RWPE2 (cell line): Measurements from ENCODE around the gene F9.

Experiments
- ATAC-seq: fragments of 200-7000 bp; cut with Tn5 transposase; 3 replicates; pipeline ENCODE4 v1.9.1; 2021; ENCODE audit warnings: low read depth
- DNase-seq: peaks from one replicate; pipeline ENCODE4 v3.0.0-alpha.2; 2020; ENCODE audit warnings: low spot score
- H3K27ac ChIP-seq: fragments of 450-650 bp; 2 replicates; pipeline ENCODE4 v1.5.1; 2017; ENCODE audit warnings: mild to moderate bottlenecking; ENCODE audit not compliant: poor library complexity, severe bottlenecking
- H3K27me3 ChIP-seq: fragments of 250-450 bp; sonication (Bioruptor Pico); 2 replicates; pipeline ENCODE4 v1.5.1; 2021; ENCODE audit warnings: mild to moderate bottlenecking, moderate library complexity; ENCODE audit not compliant: insufficient read depth, poor library complexity, severe bottlenecking
- H3K36me3 ChIP-seq: fragments of 250-450 bp; sonication (Bioruptor Pico); 2 replicates; pipeline ENCODE4 v1.5.1; 2020; ENCODE audit warnings: low read depth, mild to moderate bottlenecking, moderate library complexity
- H3K4me1 ChIP-seq: fragments of 250-450 bp; sonication (Bioruptor Pico); 2 replicates; pipeline ENCODE4 v1.5.1; 2021; ENCODE audit warnings: mild to moderate bottlenecking, moderate library complexity; ENCODE audit not compliant: insufficient read depth, poor library complexity, severe bottlenecking
- H3K4me3 ChIP-seq: fragments of 250-450 bp; sonication (Bioruptor Pico); 2 replicates; pipeline ENCODE4 v1.5.1; 2021; ENCODE audit warnings: mild to moderate bottlenecking, moderate library complexity; ENCODE audit not compliant: severe bottlenecking
- H3K9me3 ChIP-seq: fragments of 250-450 bp; sonication (Bioruptor Pico); 2 replicates; pipeline ENCODE4 v1.5.1; 2021; ENCODE audit warnings: mild to moderate bottlenecking, moderate library complexity; ENCODE audit not compliant: severe bottlenecking
- TF ChIP-seq, protein P1 (sequence below): fragments of 450-650 bp; IDR thresholded peaks from one replicate; pipeline ENCODE4 v1.5.1; 2017; ENCODE audit warnings: mild to moderate bottlenecking, moderate library complexity; ENCODE audit not compliant: poor library complexity, severe bottlenecking

The F9 gene

DNA sequence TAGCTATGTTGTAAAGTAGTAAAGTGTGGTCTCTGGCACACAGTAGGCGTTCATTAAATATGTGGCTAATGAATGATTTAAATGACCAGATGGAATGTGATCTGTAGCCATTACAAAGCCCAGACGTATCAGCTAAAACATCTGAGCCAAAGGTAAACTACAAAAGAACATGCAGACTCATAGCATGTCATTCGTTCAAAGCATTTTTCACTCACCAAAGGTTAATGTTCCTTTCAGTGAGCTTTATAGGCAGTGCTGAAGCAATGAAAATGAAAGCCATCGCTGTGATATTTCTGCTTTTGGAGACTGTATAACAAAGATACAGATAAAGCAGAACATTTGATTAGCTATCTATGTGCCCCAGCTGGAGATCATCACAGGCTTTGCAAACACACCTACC, 50.5 kb downstream of the F9 start:
- Histone ChIP-seq H3K9me3 (no peaks in the 10 kb centered on the region), H3K27ac (no peak overlapping the region), H3K4me1 (no peaks in the 10 kb centered on the region), H3K4me3 (no peak overlapping the region), H3K36me3 (no peaks in the 10 kb centered on the region), H3K27me3 (no peaks in the 10 kb centered on the region)
- DNase-seq (no peak), ATAC-seq (no peak)
- TF ChIP-seq, protein P1, sequence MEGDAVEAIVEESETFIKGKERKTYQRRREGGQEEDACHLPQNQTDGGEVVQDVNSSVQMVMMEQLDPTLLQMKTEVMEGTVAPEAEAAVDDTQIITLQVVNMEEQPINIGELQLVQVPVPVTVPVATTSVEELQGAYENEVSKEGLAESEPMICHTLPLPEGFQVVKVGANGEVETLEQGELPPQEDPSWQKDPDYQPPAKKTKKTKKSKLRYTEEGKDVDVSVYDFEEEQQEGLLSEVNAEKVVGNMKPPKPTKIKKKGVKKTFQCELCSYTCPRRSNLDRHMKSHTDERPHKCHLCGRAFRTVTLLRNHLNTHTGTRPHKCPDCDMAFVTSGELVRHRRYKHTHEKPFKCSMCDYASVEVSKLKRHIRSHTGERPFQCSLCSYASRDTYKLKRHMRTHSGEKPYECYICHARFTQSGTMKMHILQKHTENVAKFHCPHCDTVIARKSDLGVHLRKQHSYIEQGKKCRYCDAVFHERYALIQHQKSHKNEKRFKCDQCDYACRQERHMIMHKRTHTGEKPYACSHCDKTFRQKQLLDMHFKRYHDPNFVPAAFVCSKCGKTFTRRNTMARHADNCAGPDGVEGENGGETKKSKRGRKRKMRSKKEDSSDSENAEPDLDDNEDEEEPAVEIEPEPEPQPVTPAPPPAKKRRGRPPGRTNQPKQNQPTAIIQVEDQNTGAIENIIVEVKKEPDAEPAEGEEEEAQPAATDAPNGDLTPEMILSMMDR, result no peak

DNA sequence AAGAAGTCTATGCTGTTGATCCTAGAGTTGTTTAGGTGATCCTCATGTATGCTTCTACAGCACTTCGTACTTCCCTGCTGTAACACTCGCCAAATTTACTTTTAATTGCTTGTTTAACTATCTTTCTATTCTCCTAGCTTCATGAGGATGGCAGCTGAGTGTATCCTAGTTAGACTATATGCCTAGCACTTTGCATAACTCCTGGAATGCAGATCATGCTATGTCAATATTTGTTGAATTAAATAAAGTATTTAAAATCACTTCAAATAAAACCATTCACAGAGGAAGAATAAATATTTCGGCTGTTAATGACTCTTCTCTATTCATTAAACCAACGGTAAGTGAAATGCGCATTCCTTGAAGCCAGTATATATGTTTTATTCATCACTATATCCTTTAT, 55.1 kb downstream of the F9 start:
- Histone ChIP-seq H3K4me3 (no peak overlapping the region), H3K27ac (no peak overlapping the region), H3K27me3 (no peaks in the 10 kb centered on the region), H3K9me3 (no peaks in the 10 kb centered on the region), H3K36me3 (no peaks in the 10 kb centered on the region), H3K4me1 (no peaks in the 10 kb centered on the region)
- DNase-seq (no peak), ATAC-seq (no peak)
- TF ChIP-seq, protein P1, result no peak

DNA sequence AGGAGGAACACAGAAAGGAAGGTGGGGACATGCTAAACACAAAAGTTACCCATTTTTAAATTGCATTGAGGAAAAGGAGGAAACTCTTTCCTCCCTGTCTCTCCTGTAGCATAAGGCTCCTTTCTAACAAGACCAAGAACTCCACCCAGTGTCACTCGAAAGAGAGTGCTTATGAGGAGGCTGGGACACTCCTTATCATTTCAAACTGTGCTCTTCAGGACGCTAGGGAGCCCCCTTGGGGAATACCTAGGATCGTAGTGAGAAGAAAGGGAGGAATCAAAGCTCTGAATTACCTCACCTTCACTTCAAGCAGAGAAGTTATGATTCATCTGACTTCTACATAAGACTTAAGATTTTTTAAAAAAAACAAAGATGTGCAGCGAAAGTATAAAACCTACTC, 65.5 kb downstream of the F9 start:
- Histone ChIP-seq H3K27ac (no peak overlapping the region), H3K4me3 (no peak overlapping the region), H3K36me3 (no peaks in the 10 kb centered on the region), H3K9me3 (no peaks in the 10 kb centered on the region), H3K27me3 (no peaks in the 10 kb centered on the region), H3K4me1 (no peaks in the 10 kb centered on the region)
- DNase-seq (no peak), ATAC-seq (no peak)
- TF ChIP-seq, protein P1, result no peak

DNA sequence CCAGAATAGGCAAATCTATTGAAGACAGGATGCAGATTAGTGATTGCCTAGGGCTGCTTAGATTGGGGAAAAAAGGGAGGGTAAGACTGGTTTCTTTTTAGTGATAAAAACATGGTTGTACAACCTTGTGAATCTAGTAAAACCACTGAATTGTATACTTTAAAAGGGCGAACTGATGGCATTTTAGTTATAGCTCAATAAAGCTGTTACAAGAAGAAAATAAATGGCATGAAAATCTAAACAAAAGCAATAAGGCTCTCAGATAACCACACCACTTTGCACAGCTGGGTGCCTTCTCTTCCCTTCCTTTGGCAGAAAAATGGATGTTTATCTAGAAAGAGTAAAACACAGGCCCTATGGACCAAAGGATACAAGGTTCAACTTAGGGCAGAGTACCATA, 69.6 kb downstream of the F9 start:
- no peak overlapping the region for H3K4me3 ChIP-seq
- H3K36me3 ChIP-seq, result no peaks in the 10 kb centered on the region
- DNase-seq, result no peak
- no peak overlapping the region for H3K27ac ChIP-seq
- no peaks in the 10 kb centered on the region for H3K27me3 ChIP-seq
- H3K4me1 ChIP-seq, result no peaks in the 10 kb centered on the region
- no peaks in the 10 kb centered on the region for H3K9me3 ChIP-seq
- TF ChIP-seq, protein P1, result no peak
- no peak for ATAC-seq
